AG10803 (cell line): ENCODE results near the gene CYB5B.

Experiments used
- DNase-seq: peaks from one replicate; pipeline ENCODE4 v3.0.0; 2010; ENCODE audit warnings: low read depth
- H3K4me3 ChIP-seq: 2 replicates; pipeline ENCODE4 v1.5.1; 2011; ENCODE audit warnings: mild to moderate bottlenecking, low read length, control low read depth
- TF ChIP-seq, protein P1 (sequence below): conservative IDR thresholded peaks from 2 replicates; pipeline ENCODE4 v1.5.1; 2011; ENCODE audit warnings: mild to moderate bottlenecking, low read length, control low read depth, inconsistent platforms

CYB5B gene

DNA sequence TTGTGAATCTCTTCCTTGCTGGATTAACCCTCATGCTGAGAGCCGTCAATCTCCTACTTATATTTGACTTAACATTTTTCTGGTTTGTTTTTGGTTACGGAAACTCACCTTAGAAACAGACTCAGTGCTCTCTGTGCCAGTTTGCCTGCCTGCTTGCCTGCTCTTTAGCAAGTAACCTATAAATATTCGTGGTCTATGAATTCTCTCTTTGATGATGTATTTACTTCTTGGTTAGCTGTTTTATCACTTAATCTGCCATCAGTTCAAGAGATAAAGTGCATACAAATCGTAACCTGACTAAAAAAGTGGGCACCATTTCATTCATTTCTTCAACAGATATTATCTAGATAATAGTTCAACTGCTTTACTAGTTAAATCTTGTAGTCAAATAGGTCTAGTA, 26.7 kb downstream of the CYB5B start:
- no peak overlapping the region for H3K4me3 ChIP-seq
- TF ChIP-seq, protein P1, sequence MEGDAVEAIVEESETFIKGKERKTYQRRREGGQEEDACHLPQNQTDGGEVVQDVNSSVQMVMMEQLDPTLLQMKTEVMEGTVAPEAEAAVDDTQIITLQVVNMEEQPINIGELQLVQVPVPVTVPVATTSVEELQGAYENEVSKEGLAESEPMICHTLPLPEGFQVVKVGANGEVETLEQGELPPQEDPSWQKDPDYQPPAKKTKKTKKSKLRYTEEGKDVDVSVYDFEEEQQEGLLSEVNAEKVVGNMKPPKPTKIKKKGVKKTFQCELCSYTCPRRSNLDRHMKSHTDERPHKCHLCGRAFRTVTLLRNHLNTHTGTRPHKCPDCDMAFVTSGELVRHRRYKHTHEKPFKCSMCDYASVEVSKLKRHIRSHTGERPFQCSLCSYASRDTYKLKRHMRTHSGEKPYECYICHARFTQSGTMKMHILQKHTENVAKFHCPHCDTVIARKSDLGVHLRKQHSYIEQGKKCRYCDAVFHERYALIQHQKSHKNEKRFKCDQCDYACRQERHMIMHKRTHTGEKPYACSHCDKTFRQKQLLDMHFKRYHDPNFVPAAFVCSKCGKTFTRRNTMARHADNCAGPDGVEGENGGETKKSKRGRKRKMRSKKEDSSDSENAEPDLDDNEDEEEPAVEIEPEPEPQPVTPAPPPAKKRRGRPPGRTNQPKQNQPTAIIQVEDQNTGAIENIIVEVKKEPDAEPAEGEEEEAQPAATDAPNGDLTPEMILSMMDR, result no peak
- DNase-seq, result no peak

DNA sequence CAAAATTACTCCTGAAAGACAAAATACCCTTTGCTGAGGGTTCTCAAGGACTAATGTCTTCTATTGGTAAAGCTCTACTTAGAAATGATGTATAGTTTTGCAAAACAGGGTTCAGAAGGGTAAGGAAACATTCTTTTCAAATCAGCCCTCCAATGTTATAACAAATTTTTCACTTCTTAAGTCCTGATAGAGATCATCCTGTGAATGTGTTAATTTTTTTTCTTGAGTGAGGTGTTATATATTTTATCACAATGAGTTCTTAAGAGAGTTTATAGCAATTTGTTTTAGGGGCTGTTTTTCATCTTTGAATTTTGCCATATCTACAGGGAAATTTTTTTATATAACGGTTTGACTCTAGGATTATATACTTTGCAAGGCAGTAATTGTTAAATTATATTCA, 29.5 kb downstream of the CYB5B start:
- H3K4me3 ChIP-seq, result no peak overlapping the region
- TF ChIP-seq, protein P1, result no peak
- DNase-seq, result no peak

DNA sequence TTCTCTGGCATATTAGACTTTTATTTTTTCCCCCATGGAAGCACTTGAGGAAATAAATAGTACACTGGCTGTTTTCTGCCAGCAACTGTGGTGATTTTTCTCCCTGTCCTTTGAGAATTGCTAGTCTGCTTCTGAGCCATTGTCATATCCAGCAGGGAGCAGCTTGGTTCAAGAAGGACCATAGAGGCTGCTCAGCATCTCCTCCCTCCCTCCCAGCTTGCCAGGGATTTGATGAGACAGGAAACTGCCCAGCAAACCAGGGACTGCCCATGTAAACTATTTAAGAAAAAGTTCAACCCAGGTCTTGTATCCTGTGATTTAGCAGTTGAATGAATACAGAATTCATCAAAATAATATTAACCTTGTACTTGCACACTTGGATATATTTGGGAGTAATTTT, 39.5 kb downstream of the CYB5B start:
- H3K4me3 ChIP-seq, result no peak overlapping the region
- TF ChIP-seq, protein P1, result no peak
- DNase-seq, result no peak

DNA sequence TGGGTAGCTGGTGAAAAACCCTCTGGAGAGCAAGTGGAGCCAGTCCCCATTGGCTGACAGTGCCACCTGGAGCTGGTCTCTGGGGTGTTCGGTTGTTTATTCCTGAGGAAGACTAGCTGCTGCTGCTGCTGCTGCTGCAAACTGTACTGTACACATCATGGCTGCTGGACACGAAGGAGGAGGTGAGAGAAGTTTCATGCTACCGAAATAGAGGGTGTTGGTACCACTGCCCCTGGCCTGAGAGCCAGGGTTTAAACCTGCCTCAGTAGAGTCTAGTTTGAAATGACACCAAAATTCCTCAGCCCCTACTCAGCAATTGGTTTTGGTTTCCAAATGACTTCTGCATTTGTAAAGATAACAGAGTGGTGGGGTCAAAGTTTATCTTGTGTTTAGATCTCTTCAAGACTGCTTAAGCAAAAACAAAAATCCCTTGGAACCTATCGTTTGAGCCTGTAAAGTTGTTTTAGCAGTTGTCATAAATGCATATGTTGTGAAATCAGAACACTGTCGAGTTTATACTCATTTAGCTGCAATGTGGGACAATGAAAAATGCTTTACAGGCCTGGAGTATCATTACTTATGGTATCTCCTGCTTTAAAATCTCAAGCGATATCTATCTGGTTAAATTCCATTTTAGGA, 40.8 kb downstream of the CYB5B start:
- TF ChIP-seq, protein P1, result no peak
- DNase-seq, result no peak
- H3K4me3 ChIP-seq, result no peak overlapping the region

DNA sequence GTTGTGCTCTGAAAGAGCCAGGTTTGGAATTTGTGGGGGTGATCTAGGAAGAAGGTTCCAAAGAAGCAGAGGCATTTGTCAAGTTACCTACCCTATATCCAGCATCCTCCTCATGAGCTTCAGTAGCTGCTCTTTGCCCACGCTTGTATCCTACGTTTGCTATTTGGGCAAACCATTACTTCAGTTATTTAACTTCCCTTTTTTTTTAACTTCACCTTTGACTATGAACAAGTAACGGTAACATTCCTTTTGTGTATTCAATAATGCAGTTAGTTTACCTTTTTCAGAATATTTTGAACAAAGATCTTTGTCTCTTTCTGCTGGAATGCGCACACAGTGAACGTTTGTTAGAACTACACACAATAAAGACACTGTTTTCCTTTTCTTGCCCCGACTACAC, 41.5 kb downstream of the CYB5B start:
- TF ChIP-seq, protein P1, result no peak
- no peak overlapping the region for H3K4me3 ChIP-seq
- DNase-seq, result no peak

DNA sequence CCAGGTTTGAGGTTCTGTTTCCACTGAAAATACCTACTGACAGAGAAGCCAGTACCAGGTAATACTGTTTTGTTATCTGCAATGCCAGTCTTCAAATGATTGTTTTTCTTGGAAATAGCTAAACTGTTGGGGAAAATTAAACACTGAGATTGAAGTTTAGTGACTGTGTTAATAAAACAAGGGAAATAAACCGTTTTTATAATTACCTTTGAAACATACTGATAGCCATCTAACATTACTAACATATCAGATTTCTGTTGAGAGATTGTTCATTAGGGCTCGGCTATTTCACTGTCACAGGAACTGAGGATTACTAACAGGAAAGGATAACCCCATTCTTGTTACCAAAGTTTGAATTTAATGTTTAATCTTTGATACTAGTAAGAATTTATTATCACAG, 42.1 kb downstream of the CYB5B start:
- DNase-seq, result no peak
- no peak overlapping the region for H3K4me3 ChIP-seq
- TF ChIP-seq, protein P1, result no peak

DNA sequence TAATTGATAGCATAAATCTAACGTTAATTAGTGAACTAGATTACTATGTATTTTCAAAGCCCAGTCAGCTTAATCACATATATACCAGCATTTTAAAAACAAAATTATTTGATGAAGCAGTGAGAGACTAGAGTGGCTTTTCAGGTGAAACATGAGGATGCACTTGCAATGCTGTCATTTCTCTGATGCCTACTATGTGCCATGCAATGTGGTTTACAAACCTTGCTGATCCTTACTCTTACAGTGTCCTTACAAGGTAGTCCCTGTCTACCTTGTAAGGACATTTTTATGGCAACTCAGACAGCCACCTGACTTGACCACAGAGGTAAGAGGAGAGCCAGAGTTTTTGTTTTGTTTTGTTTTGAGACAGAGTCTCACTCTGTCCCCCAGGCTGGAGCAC, 42.7 kb downstream of the CYB5B start:
- no peak for DNase-seq
- no peak overlapping the region for H3K4me3 ChIP-seq
- TF ChIP-seq, protein P1, result no peak
